ENCODE data around the gene PNLIPRP2. TPM values are rescaled to one million over a fixed set of nuclear protein-coding genes. Genes with fewer than 3 reads are reported as not detected.

PNLIPRP2 gene
- total RNA-seq, 1 donor from 2014 or later, result not detected

GRCh38 chr10:116614796-116615195 lies 6.0 kb upstream of the PNLIPRP2 start:
- Histone ChIP-seq H3K36me3 (ENCODE audit: control insufficient read depth, insufficient read depth, low read length) (no peaks in the 10 kb centered on the region), H3K27me3 (ENCODE audit: control insufficient read depth, insufficient read depth, low read length) (peaks cover 3% of the 10 kb centered on the region), H3K4me3 (ENCODE audit: low read depth, low read length) (no peak overlapping the region)
- no peak for TF ChIP-seq CTCF (IDR thresholded peaks at IDR 0.05; ENCODE audit: insufficient read depth, low read length, poor library complexity, severe bottlenecking)
- DNase-seq (ENCODE audit: low read depth), result no peak

- DNase-seq (ENCODE audit: low read depth), result no peak
- no peak for TF ChIP-seq CTCF (IDR thresholded peaks at IDR 0.05; ENCODE audit: insufficient read depth, low read length, poor library complexity, severe bottlenecking)
- Histone ChIP-seq H3K36me3 (ENCODE audit: control insufficient read depth, insufficient read depth, low read length) (no peaks in the 10 kb centered on the region), H3K4me3 (ENCODE audit: low read depth, low read length) (no peak overlapping the region), H3K27me3 (ENCODE audit: control insufficient read depth, insufficient read depth, low read length) (peaks cover 3% of the 10 kb centered on the region)
Measured at GRCh38 chr10:116615199-116615776, 5.5 kb upstream of the PNLIPRP2 start.

GRCh38 chr10:116621476-116621875 lies 723 bp downstream of the PNLIPRP2 start:
- Histone ChIP-seq H3K4me3 (ENCODE audit: low read depth, low read length) (no peak overlapping the region), H3K27me3 (ENCODE audit: control insufficient read depth, insufficient read depth, low read length) (peaks cover 14% of the 10 kb centered on the region), H3K36me3 (ENCODE audit: control insufficient read depth, insufficient read depth, low read length) (no peaks in the 10 kb centered on the region)
- DNase-seq (ENCODE audit: low read depth), result no peak
- TF ChIP-seq CTCF (IDR thresholded peaks at IDR 0.05; ENCODE audit: insufficient read depth, low read length, poor library complexity, severe bottlenecking), result no peak

GRCh38 chr10:116621934-116622655 lies 1.3 kb downstream of the PNLIPRP2 start:
- H3K27me3 ChIP-seq (ENCODE audit: control insufficient read depth, insufficient read depth, low read length), result peaks cover 18% of the 10 kb centered on the region
- TF ChIP-seq CTCF (IDR thresholded peaks at IDR 0.05; ENCODE audit: insufficient read depth, low read length, poor library complexity, severe bottlenecking), result no peak
- H3K4me3 ChIP-seq (ENCODE audit: low read depth, low read length), result no peak overlapping the region
- no peak for DNase-seq (ENCODE audit: low read depth)
- no peaks in the 10 kb centered on the region for H3K36me3 ChIP-seq (ENCODE audit: control insufficient read depth, insufficient read depth, low read length)

GRCh38 chr10:116625845-116626244 lies 5.1 kb downstream of the PNLIPRP2 start:
- TF ChIP-seq CTCF (IDR thresholded peaks at IDR 0.05; ENCODE audit: insufficient read depth, low read length, poor library complexity, severe bottlenecking), result no peak
- no peak for DNase-seq (ENCODE audit: low read depth)
- Histone ChIP-seq H3K4me3 (ENCODE audit: low read depth, low read length) (no peak overlapping the region), H3K36me3 (ENCODE audit: control insufficient read depth, insufficient read depth, low read length) (no peaks in the 10 kb centered on the region), H3K27me3 (ENCODE audit: control insufficient read depth, insufficient read depth, low read length) (peaks cover 28% of the 10 kb centered on the region)

All from kidney epithelial cell (primary cell).